Mesenchymal stem cell (in vitro differentiated cells and primary cell): ENCODE results near the gene HSPA14.

Source experiments
- DNase-seq: peaks from one replicate; pipeline ENCODE4 v3.0.0-alpha.2; 2013
- H2AFZ ChIP-seq: one replicate; pipeline ENCODE4 v1.6.1; 2013; ENCODE audit warnings: low read depth, mild to moderate bottlenecking, control low read depth, inconsistent platforms, low read length, moderate library complexity
- H2AK5ac ChIP-seq: 2 replicates; pipeline ENCODE4 v1.6.1; 2013; ENCODE audit warnings: low read length, moderate library complexity, mild to moderate bottlenecking, inconsistent platforms; ENCODE audit not compliant: severe bottlenecking
- H2BK120ac ChIP-seq: one replicate; pipeline ENCODE4 v1.6.1; 2013; ENCODE audit warnings: low read depth, mild to moderate bottlenecking, inconsistent platforms, low read length, moderate library complexity
- H2BK12ac ChIP-seq, 2 experiments: one replicate each; pipeline ENCODE4 v1.6.1; 2013; ENCODE audit warnings: inconsistent platforms in 2 of 2, low read length in 2 of 2, mild to moderate bottlenecking in 2 of 2, moderate library complexity in 2 of 2, control low read depth in 1 of 2
- H2BK15ac ChIP-seq: one replicate; pipeline ENCODE4 v1.6.1; 2013; ENCODE audit warnings: mild to moderate bottlenecking, low read depth, inconsistent platforms; ENCODE audit not compliant: poor library complexity, severe bottlenecking
- H2BK5ac ChIP-seq: 2 replicates; pipeline ENCODE4 v1.6.1; 2013; ENCODE audit warnings: low read depth, mild to moderate bottlenecking, low read length, control low read depth, inconsistent platforms; ENCODE audit not compliant: poor library complexity, severe bottlenecking
- H3K14ac ChIP-seq, 2 experiments: one replicate each; pipeline ENCODE4 v1.6.1; 2013; ENCODE audit warnings: inconsistent platforms in 2 of 2, low read length in 2 of 2, control low read depth in 1 of 2, mild to moderate bottlenecking in 1 of 2, moderate library complexity in 1 of 2
- H3K18ac ChIP-seq, 2 experiments: one replicate each; pipeline ENCODE4 v1.6.1; 2013; ENCODE audit warnings: inconsistent platforms in 2 of 2, low read length in 2 of 2, control low read depth in 1 of 2, low read depth in 1 of 2, mild to moderate bottlenecking in 1 of 2
- H3K23ac ChIP-seq, 2 experiments: one replicate each; pipeline ENCODE4 v1.6.1; 2013; ENCODE audit warnings: inconsistent platforms in 2 of 2, low read length in 2 of 2, mild to moderate bottlenecking in 2 of 2, moderate library complexity in 2 of 2, control low read depth in 1 of 2
- H3K27ac ChIP-seq: 2 replicates; pipeline ENCODE4 v1.5.1; 2013; ENCODE audit warnings: mild to moderate bottlenecking, moderate library complexity, low read length, control low read depth, inconsistent platforms; ENCODE audit not compliant: poor library complexity, severe bottlenecking
- H3K27me3 ChIP-seq, 2 experiments: 2 replicates each; pipeline versions ENCODE4 v1.6.1 to v1.7.0; 2013; ENCODE audit warnings: low read length in 2 of 2, mild to moderate bottlenecking in 2 of 2, moderate library complexity in 2 of 2, control low read depth in 1 of 2, inconsistent platforms in 1 of 2; ENCODE audit not compliant: control insufficient read depth in 1 of 2, insufficient read depth in 1 of 2
- H3K36me3 ChIP-seq, 2 experiments: 2 replicates each; pipeline versions ENCODE4 v1.6.1 to v1.7.0; 2013; ENCODE audit warnings: low read length in 2 of 2, control low read depth in 1 of 2, inconsistent platforms in 1 of 2, low read depth in 1 of 2, mild to moderate bottlenecking in 1 of 2; ENCODE audit not compliant: insufficient read depth in 2 of 2, control insufficient read depth in 1 of 2
- H3K4ac ChIP-seq, 2 experiments: one replicate each; pipeline ENCODE4 v1.6.1; 2013; ENCODE audit warnings: inconsistent platforms in 2 of 2, low read length in 2 of 2, mild to moderate bottlenecking in 2 of 2, moderate library complexity in 2 of 2, control low read depth in 1 of 2, low read depth in 1 of 2
- H3K4me1 ChIP-seq: 2 replicates; pipeline ENCODE4 v1.6.1; 2013; ENCODE audit warnings: low read depth, low read length, control low read depth; ENCODE audit not compliant: control insufficient read depth, insufficient read depth
- H3K4me2 ChIP-seq: 2 replicates; pipeline ENCODE4 v1.6.1; 2013; ENCODE audit warnings: low read length, mild to moderate bottlenecking, inconsistent platforms; ENCODE audit not compliant: poor library complexity, severe bottlenecking
- H3K4me3 ChIP-seq, 2 experiments: 2 replicates each; pipeline versions ENCODE4 v1.5.1 to v1.7.0; 2013; ENCODE audit warnings: low read length in 2 of 2, mild to moderate bottlenecking in 2 of 2, control low read depth in 1 of 2, low read depth in 1 of 2; ENCODE audit not compliant: insufficient read depth in 1 of 2
- H3K79me1 ChIP-seq: replicated peaks from 2 replicates; pipeline ENCODE4 v1.6.1; 2013; ENCODE audit warnings: mild to moderate bottlenecking, control low read depth, low read length, inconsistent platforms; ENCODE audit not compliant: poor library complexity, severe bottlenecking
- H3K9ac ChIP-seq: 2 replicates; pipeline ENCODE4 v1.7.0; 2013; ENCODE audit warnings: mild to moderate bottlenecking, low read length, moderate library complexity
- H3K9me3 ChIP-seq: 2 replicates; pipeline ENCODE4 v1.7.0; 2013; ENCODE audit warnings: mild to moderate bottlenecking, low read length; ENCODE audit not compliant: control insufficient read depth
- H4K8ac ChIP-seq: one replicate; pipeline ENCODE4 v1.6.1; 2013; ENCODE audit warnings: inconsistent platforms, mild to moderate bottlenecking, low read length, moderate library complexity
- H4K91ac ChIP-seq: one replicate; pipeline ENCODE4 v1.6.1; 2013; ENCODE audit warnings: mild to moderate bottlenecking, low read length, inconsistent platforms
- WGBS: methylation state at CpG from one replicate; pipeline ENCODE4 v1.1.7; 2013; ENCODE audit warnings: mixed read lengths; 5-methylcytosine and 5-hydroxymethylcytosine counted together

HSPA14 gene

DNA sequence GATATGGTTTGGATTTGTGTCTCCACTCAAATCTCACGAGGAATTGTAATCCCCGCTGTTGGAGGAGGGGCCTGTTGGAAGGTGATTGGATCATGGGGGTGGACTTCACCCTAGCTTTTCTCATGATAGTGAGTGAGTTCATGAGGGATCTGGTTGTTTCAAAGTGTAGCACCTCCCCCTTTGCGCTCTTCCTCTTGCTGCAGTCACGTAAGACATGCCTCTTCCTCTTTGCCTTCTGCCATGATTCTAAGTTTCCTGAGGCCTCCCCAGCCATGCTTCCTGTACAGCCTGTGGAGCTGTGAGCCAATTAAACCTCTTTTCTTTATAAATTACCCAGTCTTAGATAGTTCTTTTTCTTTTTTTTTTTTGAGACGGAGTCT lies 17.3 kb upstream of the HSPA14 start:
- Histone ChIP-seq H3K14ac (peak overlapping the region in 1 of 2 experiments; percentile 48), H2AK5ac (no peak overlapping the region), H4K8ac (no peak overlapping the region), H3K18ac (peak overlapping the region in 1 of 2 experiments; percentile 70), H3K4me3 (no peak overlapping the region), H3K4ac (no peak overlapping the region), H2BK12ac (no peak overlapping the region), H4K91ac (no peak overlapping the region), H2BK5ac (no peak overlapping the region), H3K27me3 (no peaks in the 10 kb centered on the region), H3K79me1 (no peaks in the 10 kb centered on the region), H3K9ac (no peak overlapping the region), H3K4me1 (no peaks in the 10 kb centered on the region), H3K23ac (no peak overlapping the region), H2BK120ac (no peak overlapping the region), H3K27ac (no peak overlapping the region), H3K36me3 (no peaks in the 10 kb centered on the region), H3K4me2 (no peak overlapping the region), H2AFZ (no peak overlapping the region), H3K9me3 (no peaks in the 10 kb centered on the region), H2BK15ac (no peak overlapping the region)
- no peak for DNase-seq
- WGBS = 97% methylated on average over 5 of the region's 5 CpGs

DNA sequence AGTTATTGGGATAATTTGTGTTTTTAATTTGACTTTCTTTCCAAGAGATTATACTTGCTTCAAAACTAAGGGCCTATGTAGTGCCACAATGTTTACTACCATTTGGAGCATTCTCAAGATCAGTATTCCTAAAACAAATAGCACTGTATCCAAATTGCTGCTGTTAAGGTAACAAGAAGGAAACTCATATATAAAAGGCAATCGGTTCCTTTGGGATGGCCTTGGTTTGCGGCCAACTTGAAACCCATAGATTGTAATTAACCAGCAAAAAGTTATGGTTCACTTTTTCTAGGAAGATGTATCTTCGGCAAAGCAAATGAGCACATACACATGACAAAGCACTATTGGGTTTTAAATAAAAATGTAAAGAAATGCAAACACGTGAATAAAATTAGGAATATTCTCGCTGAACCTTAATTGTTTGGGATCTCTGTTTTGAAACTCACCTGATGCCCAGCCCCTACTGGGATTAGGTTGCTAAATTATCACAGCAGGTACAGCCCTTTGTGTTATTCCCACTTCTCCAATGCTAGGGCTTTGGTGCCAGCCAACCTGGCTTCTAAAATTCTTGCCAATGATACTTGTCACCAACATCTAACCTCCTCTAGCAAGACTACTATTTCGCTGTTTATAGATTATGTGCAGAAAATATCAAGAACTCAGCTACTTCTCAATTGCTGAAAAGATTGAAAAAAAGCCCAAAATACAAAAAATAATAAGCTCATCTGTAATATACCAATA lies 16.3 kb upstream of the HSPA14 start:
- Histone ChIP-seq H3K4me3 (no peak overlapping the region), H2BK120ac (no peak overlapping the region), H4K8ac (no peak overlapping the region), H2AFZ (no peak overlapping the region), H3K9ac (no peak overlapping the region), H4K91ac (no peak overlapping the region), H3K9me3 (no peaks in the 10 kb centered on the region), H3K4ac (no peak overlapping the region), H3K27ac (no peak overlapping the region), H2BK15ac (no peak overlapping the region), H3K14ac (no peak overlapping the region), H2BK12ac (no peak overlapping the region), H3K36me3 (no peaks in the 10 kb centered on the region), H3K4me2 (no peak overlapping the region), H3K4me1 (no peaks in the 10 kb centered on the region), H2AK5ac (no peak overlapping the region), H3K79me1 (no peaks in the 10 kb centered on the region), H3K23ac (no peak overlapping the region), H3K27me3 (peaks cover 0 to 7% of the 10 kb centered on the region in 2 experiments), H3K18ac (no peak overlapping the region), H2BK5ac (no peak overlapping the region)
- WGBS = 98% methylated on average over 6 of the region's 6 CpGs
- no peak for DNase-seq

DNA sequence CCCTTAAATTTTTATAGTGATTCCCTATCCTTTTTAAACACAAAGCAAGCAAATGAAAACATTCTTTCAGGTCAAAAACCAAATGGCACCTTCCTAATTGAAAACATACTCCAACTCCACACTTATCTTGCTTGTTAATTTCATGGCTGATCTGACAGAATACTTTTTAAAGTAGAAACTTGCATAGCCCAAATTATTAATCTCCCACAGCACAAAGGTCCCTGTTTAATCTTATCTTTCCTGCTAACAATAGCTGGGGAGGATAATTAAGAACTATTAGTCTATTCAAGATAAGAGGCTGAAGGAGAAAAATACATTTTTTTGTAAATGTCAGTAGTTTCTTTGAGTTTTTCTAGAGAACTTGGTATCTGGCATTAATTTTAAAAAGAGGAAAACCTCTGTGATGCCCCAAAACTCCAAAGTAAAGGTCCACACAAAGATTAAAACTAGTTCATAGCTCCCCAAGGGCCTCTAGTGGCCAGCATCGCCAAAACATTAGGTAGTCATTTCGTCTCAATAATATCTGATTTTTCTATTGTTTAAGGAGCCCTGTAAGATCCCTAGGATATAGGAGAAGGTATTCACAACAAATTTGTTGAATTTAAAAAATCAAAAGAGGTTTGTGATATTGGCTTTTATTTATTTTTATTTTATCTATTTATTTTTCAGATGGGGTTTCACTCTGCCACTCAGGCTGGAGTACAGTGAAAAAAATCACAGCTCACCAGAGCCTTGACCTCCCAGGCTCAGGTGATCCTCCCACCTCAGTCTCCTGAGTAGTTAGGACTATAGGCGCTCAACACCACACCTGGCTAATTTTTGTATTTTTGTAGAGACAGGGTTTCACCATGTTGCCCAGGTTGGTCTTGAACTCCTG lies 15.0 kb upstream of the HSPA14 start:
- Histone ChIP-seq H4K8ac (no peak overlapping the region), H2BK15ac (no peak overlapping the region), H4K91ac (no peak overlapping the region), H3K4me1 (no peaks in the 10 kb centered on the region), H2BK5ac (no peak overlapping the region), H3K18ac (no peak overlapping the region), H3K27me3 (peaks cover 0 to 7% of the 10 kb centered on the region in 2 experiments), H2BK12ac (no peak overlapping the region), H3K79me1 (no peaks in the 10 kb centered on the region), H3K4me2 (no peak overlapping the region), H2AK5ac (no peak overlapping the region), H3K9ac (peak overlapping the region; percentile 64), H3K4me3 (no peak overlapping the region), H3K9me3 (no peaks in the 10 kb centered on the region), H2BK120ac (no peak overlapping the region), H3K4ac (no peak overlapping the region), H3K36me3 (no peaks in the 10 kb centered on the region), H3K27ac (no peak overlapping the region), H3K14ac (no peak overlapping the region), H2AFZ (no peak overlapping the region), H3K23ac (no peak overlapping the region)
- peak; percentile 48 for DNase-seq
- 100% methylated on average over 1 of the region's 3 CpGs for WGBS

DNA sequence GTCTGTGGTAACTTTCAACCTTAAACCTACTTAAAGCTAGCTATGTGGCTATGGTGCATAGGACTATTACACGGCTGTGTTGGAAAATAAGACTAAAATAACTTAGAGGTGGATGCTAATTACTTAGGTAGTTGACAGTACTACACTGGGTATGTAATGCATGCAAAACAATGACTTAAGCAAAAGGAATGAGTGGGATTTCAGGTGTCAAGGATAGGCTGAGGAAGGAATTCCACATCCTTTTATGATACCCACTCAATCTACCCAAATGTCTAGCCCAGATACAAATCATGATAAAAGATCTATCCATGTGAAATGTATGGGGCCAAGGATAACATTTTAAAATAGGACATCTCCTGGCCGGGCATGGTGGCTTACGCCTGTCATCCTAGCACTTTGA lies 14.1 kb upstream of the HSPA14 start:
- Histone ChIP-seq H3K14ac (no peak overlapping the region), H3K4me3 (no peak overlapping the region), H2BK120ac (no peak overlapping the region), H3K4me2 (no peak overlapping the region), H3K18ac (no peak overlapping the region), H4K91ac (no peak overlapping the region), H3K27ac (no peak overlapping the region), H3K4me1 (no peaks in the 10 kb centered on the region), H2AK5ac (no peak overlapping the region), H3K9ac (no peak overlapping the region), H2BK12ac (no peak overlapping the region), H4K8ac (no peak overlapping the region), H2AFZ (no peak overlapping the region), H3K9me3 (no peaks in the 10 kb centered on the region), H3K27me3 (peaks cover 0 to 7% of the 10 kb centered on the region in 2 experiments), H3K4ac (no peak overlapping the region), H3K79me1 (no peaks in the 10 kb centered on the region), H2BK15ac (no peak overlapping the region), H3K23ac (no peak overlapping the region), H2BK5ac (no peak overlapping the region), H3K36me3 (no peaks in the 10 kb centered on the region)
- no peak for DNase-seq
- WGBS = 98% methylated on average over 3 of the region's 3 CpGs
